ENCODE results near the gene TMEM170B.

Gene TMEM170B

DNA sequence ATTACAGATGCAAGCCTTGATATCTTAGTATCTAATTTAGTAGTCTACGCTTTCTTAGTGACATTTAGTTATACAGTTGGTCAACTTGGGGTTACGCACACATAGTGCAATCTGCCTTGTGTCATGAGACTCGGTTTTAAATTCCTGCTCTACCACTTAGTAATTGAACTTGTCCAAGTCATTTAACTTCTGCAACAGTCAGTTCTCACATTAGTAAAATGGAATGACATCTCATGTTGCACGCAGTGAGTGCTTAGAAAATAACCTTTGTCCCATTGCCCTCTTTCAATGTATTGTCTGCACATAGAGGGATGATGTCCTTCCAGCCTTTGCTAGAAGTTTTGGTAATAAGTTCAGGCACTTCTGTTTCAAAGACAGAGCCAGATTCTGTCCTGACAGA lies 48.6 kb downstream of the TMEM170B start:
- DNase-seq (ENCODE audit: low spot score), result no peak

DNA sequence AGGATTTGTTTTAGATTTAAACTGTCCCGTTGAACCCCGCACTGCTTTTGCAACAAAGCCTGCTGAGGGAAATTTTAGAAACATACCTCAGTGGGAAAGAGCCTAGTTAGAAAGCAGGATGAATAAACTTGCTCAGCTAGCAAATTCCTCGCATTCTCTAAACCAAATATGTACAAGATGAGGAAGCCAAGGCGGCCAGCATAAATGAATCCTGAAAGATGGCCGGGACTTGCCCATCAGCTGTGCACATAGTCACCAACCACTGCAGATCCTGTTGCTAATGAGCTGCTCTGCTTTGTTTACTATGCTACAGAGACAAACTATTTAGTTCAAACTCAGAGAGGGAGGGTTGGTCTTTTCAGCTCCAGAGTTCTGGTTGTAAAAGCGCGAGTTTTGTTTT lies 49.0 kb downstream of the TMEM170B start:
- DNase-seq (ENCODE audit: low spot score), result no peak

DNA sequence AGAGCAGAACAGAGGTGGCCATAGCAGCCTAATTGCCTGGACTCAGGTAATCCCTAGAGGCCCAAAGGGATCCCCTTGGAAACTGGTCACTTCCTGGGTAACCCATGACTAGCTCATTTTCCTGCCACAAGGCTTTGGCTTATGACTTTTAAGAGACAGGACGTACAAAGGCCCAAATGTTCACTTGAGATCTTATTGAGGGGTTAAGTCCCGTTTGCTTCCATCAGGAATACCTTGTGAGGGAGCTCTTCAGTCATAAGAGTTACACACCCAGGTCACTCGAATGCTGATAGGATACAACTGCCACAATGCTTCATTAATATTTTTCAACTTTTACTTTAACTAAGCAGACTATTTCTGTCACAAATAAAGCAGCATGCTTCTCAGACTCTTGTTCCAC lies 51.7 kb downstream of the TMEM170B start:
- DNase-seq (ENCODE audit: low spot score), result no peak

DNA sequence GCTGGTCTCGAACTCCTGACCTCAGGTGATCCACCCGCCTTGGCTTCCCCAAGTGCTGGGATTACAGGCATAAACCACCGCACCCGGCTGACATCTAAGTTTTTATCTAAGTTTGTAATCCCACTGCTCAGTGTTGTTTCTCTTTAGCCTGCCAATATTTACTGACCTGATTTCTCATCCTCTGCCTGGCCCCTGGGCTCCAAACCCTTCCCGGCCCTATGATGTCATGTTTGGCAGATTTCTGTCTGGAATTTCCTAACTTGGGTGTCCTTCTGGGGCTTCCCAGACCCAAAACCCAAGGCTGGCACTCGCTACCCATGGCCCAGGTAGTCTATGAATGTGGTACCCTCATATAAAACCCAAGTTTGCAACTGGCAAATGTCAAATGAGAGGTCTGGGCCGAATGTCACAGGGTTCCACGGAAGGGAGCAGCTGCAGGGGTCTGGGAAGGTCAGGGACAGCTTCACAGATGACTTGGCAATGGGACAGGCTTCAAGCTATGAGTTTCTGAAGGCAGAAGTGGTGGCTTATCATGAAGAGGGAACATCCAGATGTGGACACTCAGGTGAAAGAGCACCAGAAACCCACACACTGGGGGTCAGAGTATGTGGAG lies 54.9 kb downstream of the TMEM170B start:
- DNase-seq (ENCODE audit: low spot score), result no peak

DNA sequence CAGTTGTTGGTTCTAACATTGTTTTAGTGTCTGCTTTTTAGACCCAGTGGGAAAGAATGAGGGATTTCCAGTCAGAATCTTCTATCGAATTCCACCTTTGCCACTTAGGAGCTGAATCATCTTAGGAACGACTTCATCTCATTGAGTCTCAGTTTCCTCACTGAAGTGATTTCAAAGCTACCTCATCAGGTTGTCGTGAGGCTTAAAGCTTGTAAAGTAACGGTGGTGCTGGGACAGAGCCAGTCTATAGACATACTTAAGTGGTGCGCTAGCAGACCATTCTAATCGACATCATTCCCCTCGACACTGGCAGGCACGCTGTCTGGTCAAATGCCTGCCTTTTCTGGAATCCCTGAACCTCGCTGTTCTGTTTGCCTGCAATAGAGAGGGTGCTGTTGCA lies 55.5 kb downstream of the TMEM170B start:
- no peak for DNase-seq (ENCODE audit: low spot score)

DNA sequence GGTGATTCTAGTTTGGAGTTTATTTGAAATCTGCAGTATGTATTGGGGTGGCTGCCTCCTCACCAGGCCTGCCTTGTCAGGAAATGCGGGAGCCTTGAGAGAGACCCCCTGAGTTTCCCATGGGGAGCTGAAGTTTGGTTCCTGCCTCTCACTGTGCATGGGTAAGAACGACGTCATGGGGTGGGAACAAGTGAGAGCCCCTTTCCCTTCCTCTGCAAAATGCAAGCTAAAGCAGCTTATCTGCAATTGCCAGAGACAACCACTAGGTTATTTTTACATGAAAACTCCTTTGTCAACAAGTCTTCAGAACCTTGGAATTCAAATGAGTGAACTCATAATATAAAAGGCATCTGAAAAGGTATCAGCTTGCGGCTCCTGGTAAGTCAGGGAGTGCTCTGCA lies 58.4 kb downstream of the TMEM170B start:
- DNase-seq (ENCODE audit: low spot score), result no peak

- DNase-seq (ENCODE audit: low spot score), result no peak
Measured at GRCh38 chr6:11596640-11597237, 59.2 kb downstream of the TMEM170B start.

DNA sequence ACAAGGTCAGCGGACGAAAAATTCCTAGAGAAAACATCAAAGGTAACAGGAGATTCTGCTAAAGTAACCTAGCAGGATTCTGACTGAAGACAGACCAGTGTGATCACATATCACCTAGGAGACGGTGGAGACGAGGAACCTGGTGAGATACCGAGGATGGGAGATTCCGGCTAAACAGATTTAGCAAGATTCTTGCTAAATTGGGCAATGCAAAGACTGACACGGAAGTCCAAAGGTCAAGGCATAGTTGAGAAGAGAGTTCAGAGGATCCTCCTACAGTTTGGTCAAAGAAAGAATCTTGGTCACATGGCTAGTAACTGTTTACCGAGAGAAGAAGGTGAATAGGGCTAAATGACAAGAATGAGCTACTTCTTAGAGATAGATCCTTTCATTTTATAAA lies 61.1 kb downstream of the TMEM170B start:
- no peak for DNase-seq (ENCODE audit: low spot score)

- no peak for DNase-seq (ENCODE audit: low spot score)
Measured at GRCh38 chr6:11600251-11600650, 62.7 kb downstream of the TMEM170B start.

DNA sequence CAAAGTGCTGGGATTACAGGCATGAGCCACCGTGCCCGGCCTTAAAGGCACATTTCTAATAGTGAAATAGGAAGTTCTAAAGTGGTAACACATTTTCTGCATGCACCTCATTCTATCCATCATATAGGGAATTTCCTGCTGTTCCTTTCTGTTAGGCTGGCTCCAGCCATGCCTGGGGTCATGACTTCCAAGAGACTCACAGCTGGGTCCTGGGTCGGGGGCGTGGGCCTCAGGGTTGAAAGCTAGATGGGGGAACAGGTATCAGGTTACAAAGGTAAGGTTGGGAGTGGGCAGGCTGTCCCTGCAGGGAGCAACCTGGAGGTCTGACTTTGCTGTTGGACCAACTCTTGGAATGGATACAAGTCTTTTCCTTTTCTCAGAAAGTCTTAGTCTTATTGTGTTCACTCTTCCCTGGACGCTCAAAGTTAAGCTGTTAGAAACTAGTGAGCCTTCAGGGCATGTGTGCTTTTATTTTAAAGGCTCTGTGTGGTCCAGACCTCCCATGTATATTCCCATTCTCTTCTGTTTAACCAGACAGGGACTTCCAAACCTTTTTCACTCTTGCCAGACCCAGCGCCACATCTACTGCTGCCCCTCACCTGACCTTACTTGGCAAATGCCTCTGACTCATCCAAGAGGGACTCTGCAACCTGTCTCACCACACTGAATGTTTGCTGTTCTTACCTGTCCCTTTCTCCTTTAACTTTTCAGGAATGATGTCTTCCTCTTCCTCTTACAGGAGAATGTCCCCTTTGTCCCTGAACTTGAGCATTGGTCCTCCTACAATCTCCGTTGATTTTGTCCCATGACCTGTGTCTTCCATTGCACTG lies 64.4 kb downstream of the TMEM170B start:
- no peak for DNase-seq (ENCODE audit: low spot score)

DNA sequence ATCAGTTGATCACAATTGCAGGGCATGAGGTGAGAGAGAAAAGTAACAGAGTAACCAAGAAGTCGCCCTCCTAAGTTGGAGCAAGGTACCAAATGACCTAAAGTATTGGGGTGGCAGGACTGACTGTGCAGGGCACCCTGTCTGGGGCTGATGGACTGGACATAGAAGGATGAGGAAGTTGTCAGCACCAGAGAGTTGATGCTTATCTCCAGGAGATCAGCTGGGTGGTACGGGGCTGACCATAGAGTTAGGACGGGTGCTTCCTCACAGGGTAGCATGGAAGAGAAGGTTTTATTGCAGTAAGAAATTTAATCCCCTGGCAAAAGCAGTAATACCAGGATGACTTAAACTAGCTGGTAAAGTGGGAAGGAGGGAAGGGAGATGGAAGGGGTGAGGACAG lies 66.7 kb downstream of the TMEM170B start:
- DNase-seq (ENCODE audit: low spot score), result no peak

DNA sequence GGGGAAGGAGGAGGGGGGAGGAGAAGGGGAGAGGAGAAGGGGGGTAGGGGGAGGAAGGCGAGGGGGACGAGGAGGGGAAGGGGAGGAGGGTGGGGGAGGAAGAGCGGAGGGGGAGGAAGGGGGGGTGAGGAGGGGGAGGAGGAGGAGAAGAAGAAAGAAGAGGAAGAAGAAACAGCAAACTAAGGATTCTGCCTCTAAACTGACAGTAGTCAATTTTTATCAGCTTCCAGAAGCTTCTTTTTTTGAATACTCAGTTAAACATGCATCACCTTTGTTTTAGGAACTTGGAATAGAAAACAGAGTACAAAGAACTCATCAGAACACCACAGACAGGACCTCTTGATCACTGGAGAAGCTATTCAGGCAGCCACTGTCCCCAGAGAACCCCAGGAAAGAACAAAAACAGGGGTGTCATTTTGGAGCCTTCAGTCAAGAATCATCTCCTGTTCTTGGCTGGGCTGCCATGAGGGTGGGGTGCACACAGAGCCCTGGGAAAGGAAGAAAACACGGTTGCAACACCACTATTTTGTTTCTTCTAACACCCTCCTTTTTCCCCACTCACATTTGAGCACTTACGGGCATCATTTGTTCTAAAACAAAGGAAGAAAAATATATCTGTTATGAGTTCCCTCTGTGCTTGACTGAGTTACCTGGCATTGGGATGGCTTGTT lies 67.4 kb downstream of the TMEM170B start:
- no peak for DNase-seq (ENCODE audit: low spot score)

GRCh38 chr6:11605507-11605905 lies 68.0 kb downstream of the TMEM170B start:
- no peak for DNase-seq (ENCODE audit: low spot score)

DNA sequence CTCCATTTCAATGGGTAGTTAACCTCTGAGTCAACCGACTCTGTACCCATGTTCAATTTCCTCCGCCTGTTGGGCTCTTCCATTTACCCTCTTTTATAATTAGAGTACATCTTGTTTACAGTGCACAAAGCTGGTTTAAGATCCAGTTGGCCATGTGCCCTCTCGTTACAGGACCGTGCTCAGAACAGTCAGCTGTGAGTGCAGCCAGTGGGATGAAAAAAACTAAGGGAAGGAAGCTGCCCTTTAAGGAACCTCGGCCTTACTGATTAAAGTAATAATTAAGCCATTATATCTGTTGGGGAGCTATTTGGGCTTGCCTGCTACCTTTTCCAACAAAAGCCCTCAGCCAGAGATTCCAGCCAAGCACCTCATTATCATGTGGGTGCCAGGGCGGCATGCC lies 68.8 kb downstream of the TMEM170B start:
- DNase-seq (ENCODE audit: low spot score), result no peak

GRCh38 chr6:11607383-11607782 lies 69.8 kb downstream of the TMEM170B start:
- no peak for DNase-seq (ENCODE audit: low spot score)

DNA sequence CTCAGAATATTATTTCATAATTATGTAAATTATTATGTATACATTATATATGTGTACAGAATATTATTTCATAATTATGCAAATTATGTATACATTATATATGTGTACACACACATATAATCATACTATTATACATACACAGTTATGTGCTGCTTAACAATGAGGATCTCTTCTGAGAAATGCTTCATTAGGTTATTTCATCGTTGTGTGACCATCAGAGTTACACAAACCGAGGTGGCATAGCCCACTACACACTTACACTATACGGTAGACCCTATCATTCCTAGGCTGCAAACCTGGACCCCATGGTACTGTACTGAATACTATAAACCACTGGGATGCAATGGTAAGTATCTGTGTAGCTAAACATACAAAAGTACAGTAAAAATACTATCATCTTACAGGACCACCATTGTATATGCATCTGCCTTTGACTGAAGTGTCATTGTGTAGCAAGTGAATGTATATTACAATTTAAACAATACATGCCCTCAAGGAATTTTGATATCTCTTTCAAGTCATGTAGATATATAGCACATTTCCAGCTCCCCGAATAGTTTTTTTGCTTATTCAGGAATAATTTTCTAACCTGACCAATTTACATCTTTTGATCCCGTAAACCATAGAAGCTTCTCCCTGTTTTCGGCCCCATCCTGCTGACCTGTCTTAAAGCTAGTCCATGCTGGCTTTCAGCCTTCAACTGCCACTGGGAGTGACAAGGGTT lies 71.2 kb downstream of the TMEM170B start:
- DNase-seq (ENCODE audit: low spot score), result no peak

DNA sequence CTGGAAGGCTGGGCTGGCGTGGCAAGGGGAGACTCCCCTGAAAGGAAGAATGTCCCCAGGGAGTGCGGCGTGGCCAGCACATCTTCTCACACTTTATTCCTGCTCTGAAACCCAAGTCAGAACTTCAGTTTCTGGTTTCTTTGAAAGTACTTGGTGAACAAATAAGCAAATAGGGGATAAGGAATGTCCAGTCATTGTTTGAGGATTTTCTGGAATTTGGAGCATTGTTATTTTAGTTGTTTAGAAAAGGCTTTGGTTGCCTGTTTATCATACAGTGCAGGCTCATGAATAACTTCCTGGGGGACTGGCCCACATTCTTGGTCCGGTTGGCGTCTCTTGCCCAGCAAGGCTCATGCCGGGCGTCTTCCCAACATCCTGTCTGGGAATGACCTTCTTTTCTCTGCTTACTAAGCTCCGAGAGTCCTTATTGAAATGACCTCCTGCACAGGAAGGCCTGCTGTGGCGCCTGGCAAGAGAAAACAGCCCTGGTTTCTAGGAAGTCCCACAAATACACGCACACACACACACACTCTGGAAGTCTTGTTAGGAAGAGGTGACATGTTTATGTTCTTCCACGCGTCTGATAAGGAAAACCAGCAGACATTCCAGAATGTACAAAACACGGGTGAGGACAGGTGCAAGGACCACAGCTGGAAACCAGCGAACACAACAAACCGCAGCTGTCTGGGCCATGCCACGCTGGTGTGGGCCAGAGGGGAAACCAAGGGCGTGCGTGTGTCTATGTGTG lies 71.9 kb downstream of the TMEM170B start:
- no peak for DNase-seq (ENCODE audit: low spot score)

- no peak for DNase-seq (ENCODE audit: low spot score)
Measured at GRCh38 chr6:11613336-11613735, 75.8 kb downstream of the TMEM170B start.

DNA sequence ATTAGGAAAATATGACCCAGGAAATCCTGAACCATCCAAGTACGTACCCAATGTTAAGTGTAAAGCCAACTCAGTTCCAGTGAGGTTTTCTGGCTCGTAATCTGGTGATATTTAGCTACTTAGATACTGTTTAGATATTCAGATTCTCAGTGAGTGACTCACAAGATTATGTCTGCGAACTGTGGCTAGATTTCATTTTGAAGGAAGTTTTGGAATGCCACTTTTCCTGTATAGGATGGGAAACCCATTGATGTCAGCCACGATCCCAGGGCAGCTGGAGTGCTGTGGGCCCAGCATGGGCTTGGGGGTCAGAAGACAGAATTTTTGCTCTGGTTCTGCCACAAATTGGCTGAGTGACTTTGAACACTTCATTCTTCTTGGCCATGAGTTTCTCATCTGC lies 76.3 kb downstream of the TMEM170B start:
- DNase-seq (ENCODE audit: low spot score), result no peak

- DNase-seq (ENCODE audit: low spot score), result no peak
Measured at GRCh38 chr6:11614534-11615213, 77.1 kb downstream of the TMEM170B start.

DNA sequence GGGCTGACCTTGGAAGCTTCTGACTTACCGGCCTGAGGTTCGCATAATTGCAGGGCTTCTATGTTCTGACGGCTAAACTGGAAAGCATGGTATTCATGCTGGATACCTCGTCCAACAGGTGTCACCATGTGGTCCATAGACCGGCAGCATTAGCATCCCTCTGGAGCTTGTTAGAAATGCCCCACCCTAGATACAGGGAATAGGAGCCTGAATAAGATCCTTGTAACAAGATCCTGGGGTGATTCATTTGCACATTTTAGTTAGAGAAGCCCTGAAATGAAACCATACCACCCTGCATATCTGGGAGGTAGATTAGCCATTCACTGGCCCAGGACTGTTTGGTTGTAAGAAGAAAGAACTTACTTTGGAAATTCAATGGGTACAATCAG lies 77.7 kb downstream of the TMEM170B start:
- DNase-seq (ENCODE audit: low spot score), result no peak

All from RKO (cell line).